ENCODE data around the gene GDF11. TPM values are rescaled to one million over a fixed set of nuclear protein-coding genes. Genes with fewer than 3 reads are reported as not detected.
A peak's percentile ranks its signal among the peaks of the same experiment; 100 is the strongest.

The GDF11 gene
- total RNA-seq, 6 experiments from 2014 or later, result 0.25 to 0.95 (median 0.54) TPM

DNA sequence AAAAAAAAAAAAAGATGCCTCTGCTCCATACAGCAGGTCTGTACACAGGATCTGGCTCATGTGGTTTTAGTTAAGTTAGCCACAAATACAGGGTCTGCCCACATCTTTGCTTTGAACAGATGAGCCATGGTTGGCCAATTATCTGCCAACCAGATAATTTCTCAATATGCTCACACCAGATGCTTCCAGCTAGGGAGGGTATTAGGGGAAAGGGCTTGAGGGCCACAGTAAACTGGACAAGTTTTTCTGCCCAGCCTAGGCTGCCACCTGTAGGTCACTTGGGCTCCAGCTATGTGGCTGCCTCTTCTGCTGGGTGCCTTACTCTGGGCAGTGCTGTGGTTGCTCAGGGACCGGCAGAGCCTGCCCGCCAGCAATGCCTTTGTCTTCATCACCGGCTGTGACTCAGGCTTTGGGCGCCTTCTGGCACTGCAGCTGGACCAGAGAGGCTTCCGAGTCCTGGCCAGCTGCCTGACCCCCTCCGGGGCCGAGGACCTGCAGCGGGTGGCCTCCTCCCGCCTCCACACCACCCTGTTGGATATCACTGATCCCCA lies 22.0 kb upstream of the GDF11 start:
- whole genome bisulfite sequencing (ENCODE audit: insufficient coverage, low coverage, low lambda C conversion rate, missing lambda C conversion rate), result no CpG with 5 or more reads among the region's 9 CpGs
- Histone ChIP-seq H3K4me1 (peaks cover 0 to 54% (median 12%) of the 10 kb centered on the region in 4 donors), H3K4me3 (peak overlapping the region; percentile 25 to 52 (median 40)), H3K36me3 (peaks cover 0 to 17% (median 2%) of the 10 kb centered on the region in 4 donors), H3K27me3 (no peaks in the 10 kb centered on the region), H3K27ac (peak overlapping the region; percentile 73 to 80 (median 75)), H3K9me3 (no peaks in the 10 kb centered on the region)
- DNase-seq, result peak; percentile 77 to 79 (median 78)
- intact Hi-C loops (cut with DNase I), result loop anchor here in 1 of 2 donors (5.0 kb wide), 1 partner anchor 39 kb away; a partner anchor contains a TSS
- TF ChIP-seq POLR2A (IDR thresholded peaks at IDR 0.05) (no peak), CTCF (IDR thresholded peaks at IDR 0.05) (peak; percentile 66 to 83 (median 72))
- peak; percentile 69 to 80 (median 72) for ATAC-seq

- DNase-seq, result no peak
- intact Hi-C loops (cut with DNase I), result loop anchor here in 1 of 2 donors (5.0 kb wide), 1 partner anchor 39 kb away; a partner anchor contains a TSS
Observed at GRCh38 chr12:55721601-55722213, 21.2 kb upstream of the GDF11 start.

GRCh38 chr12:55722948-55723347 lies 20.0 kb upstream of the GDF11 start:
- TF ChIP-seq CTCF (IDR thresholded peaks at IDR 0.05) (no peak), POLR2A (IDR thresholded peaks at IDR 0.05) (no peak)
- no peak overlapping the region for H3K4me3 ChIP-seq
- H3K27ac ChIP-seq, result no peak overlapping the region
- no peaks in the 10 kb centered on the region for H3K27me3 ChIP-seq
- peaks cover 0 to 56% (median 15%) of the 10 kb centered on the region in 4 donors for H3K4me1 ChIP-seq
- no peaks in the 10 kb centered on the region for H3K9me3 ChIP-seq
- no peak for ATAC-seq
- intact Hi-C loops (cut with DNase I), result loop anchor here in 1 of 2 donors (5.0 kb wide), 1 partner anchor 41 kb away; a partner anchor contains a TSS
- DNase-seq, result no peak
- H3K36me3 ChIP-seq, result peaks cover 0 to 23% (median 2%) of the 10 kb centered on the region in 4 donors
- 100% methylated on average over 1 of the region's 8 CpGs for WGBS (ENCODE audit: insufficient coverage, low coverage, low lambda C conversion rate, missing lambda C conversion rate)

More at GRCh38 chr12:55721601-55722213, 21.2 kb upstream of the GDF11 start:
- Histone ChIP-seq H3K4me3 (peak overlapping the region in 1 of 3 donors; percentile 52), H3K9me3 (no peaks in the 10 kb centered on the region), H3K36me3 (peaks cover 0 to 22% (median 2%) of the 10 kb centered on the region in 4 donors), H3K4me1 (peaks cover 0 to 54% (median 12%) of the 10 kb centered on the region in 4 donors), H3K27me3 (no peaks in the 10 kb centered on the region), H3K27ac (peak overlapping the region in 1 of 3 donors; percentile 24)
- ATAC-seq, result no peak
- TF ChIP-seq POLR2A (IDR thresholded peaks at IDR 0.05), result no peak
- no peak for TF ChIP-seq CTCF (IDR thresholded peaks at IDR 0.05)
- WGBS (ENCODE audit: insufficient coverage, low coverage, low lambda C conversion rate, missing lambda C conversion rate), result 56% methylated on average over 9 of the region's 14 CpGs

- Histone ChIP-seq H3K4me3 (no peak overlapping the region), H3K9me3 (no peaks in the 10 kb centered on the region), H3K27ac (no peak overlapping the region), H3K36me3 (peaks cover 0 to 23% (median 2%) of the 10 kb centered on the region in 4 donors), H3K4me1 (peaks cover 0 to 56% (median 15%) of the 10 kb centered on the region in 4 donors), H3K27me3 (no peaks in the 10 kb centered on the region)
- no peak for ATAC-seq
- TF ChIP-seq CTCF (IDR thresholded peaks at IDR 0.05) (no peak), POLR2A (IDR thresholded peaks at IDR 0.05) (no peak)
- WGBS (ENCODE audit: insufficient coverage, low coverage, low lambda C conversion rate, missing lambda C conversion rate), result 34% methylated on average over 8 of the region's 10 CpGs
- intact Hi-C loops (cut with DNase I), result loop anchor here in 1 of 2 donors (5.0 kb wide), 1 partner anchor 41 kb away; a partner anchor contains a TSS
- DNase-seq, result no peak
Observed at GRCh38 chr12:55723516-55724225, 19.3 kb upstream of the GDF11 start.
